NCI-H345 treated with DMSO at 0.1 percent for 48 hours (cell line): ENCODE measurements around the gene LEFTY1.

ENCODE experiments used
- DNase-seq: peaks from one replicate; lab custom pipeline; 2025; ENCODE audit not compliant: unreplicated experiment; lab: John Stamatoyannopoulos, UW

Gene LEFTY1

GRCh38 chr1:225915538-225915991 lies 26.6 kb upstream of the LEFTY1 start:
- peak; percentile 21 for DNase-seq

GRCh38 chr1:225914947-225915346 lies 26.0 kb upstream of the LEFTY1 start:
- DNase-seq: no peak

- DNase-seq: no peak
These were observed 25.4 kb upstream of the LEFTY1 start for GRCh38 chr1:225914391-225914790.

- DNase-seq: no peak
These were observed 22.5 kb upstream of the LEFTY1 start for GRCh38 chr1:225911191-225912130.

- DNase-seq: no peak
These were observed 20.5 kb upstream of the LEFTY1 start for GRCh38 chr1:225909477-225909876.

GRCh38 chr1:225908773-225909172 lies 19.8 kb upstream of the LEFTY1 start:
- DNase-seq: peak; percentile 85

- DNase-seq: no peak
These were observed 19.2 kb upstream of the LEFTY1 start for GRCh38 chr1:225908013-225908640.

GRCh38 chr1:225907341-225907740 lies 18.4 kb upstream of the LEFTY1 start:
- DNase-seq: no peak

- no peak for DNase-seq
These were observed 17.5 kb upstream of the LEFTY1 start for GRCh38 chr1:225906467-225906866.

GRCh38 chr1:225903623-225904022 lies 14.7 kb upstream of the LEFTY1 start:
- no peak for DNase-seq

GRCh38 chr1:225899044-225899925 lies 10.3 kb upstream of the LEFTY1 start:
- no peak for DNase-seq

- DNase-seq: no peak
These were observed 8.9 kb upstream of the LEFTY1 start for GRCh38 chr1:225897595-225898514.

- DNase-seq: no peak
These were observed 8.1 kb upstream of the LEFTY1 start for GRCh38 chr1:225896937-225897549.

GRCh38 chr1:225896494-225896893 lies 7.5 kb upstream of the LEFTY1 start:
- DNase-seq: no peak

GRCh38 chr1:225892307-225892706 lies 3.4 kb upstream of the LEFTY1 start:
- no peak for DNase-seq

- no peak for DNase-seq
These were observed 2.5 kb upstream of the LEFTY1 start for GRCh38 chr1:225891229-225891972.

GRCh38 chr1:225890346-225891228 lies 1.6 kb upstream of the LEFTY1 start:
- no peak for DNase-seq

- DNase-seq: no peak
These were observed 797 bp upstream of the LEFTY1 start for GRCh38 chr1:225889743-225890142.
